Mesenchymal stem cell (in vitro differentiated cells and primary cell): ENCODE measurements around the gene PYGO2.

ENCODE experiments used
- DNase-seq: peaks from one replicate; pipeline ENCODE4 v3.0.0-alpha.2; 2013
- H2AFZ ChIP-seq: one replicate; pipeline ENCODE4 v1.6.1; 2013; ENCODE audit warnings: low read depth, mild to moderate bottlenecking, control low read depth, inconsistent platforms, low read length, moderate library complexity
- H2AK5ac ChIP-seq: 2 replicates; pipeline ENCODE4 v1.6.1; 2013; ENCODE audit warnings: low read length, moderate library complexity, mild to moderate bottlenecking, inconsistent platforms; ENCODE audit not compliant: severe bottlenecking
- H2BK120ac ChIP-seq: one replicate; pipeline ENCODE4 v1.6.1; 2013; ENCODE audit warnings: low read depth, mild to moderate bottlenecking, inconsistent platforms, low read length, moderate library complexity
- H2BK12ac ChIP-seq, 2 experiments: one replicate each; pipeline ENCODE4 v1.6.1; 2013; ENCODE audit warnings: inconsistent platforms in 2 of 2, low read length in 2 of 2, mild to moderate bottlenecking in 2 of 2, moderate library complexity in 2 of 2, control low read depth in 1 of 2
- H2BK15ac ChIP-seq: one replicate; pipeline ENCODE4 v1.6.1; 2013; ENCODE audit warnings: mild to moderate bottlenecking, low read depth, inconsistent platforms; ENCODE audit not compliant: poor library complexity, severe bottlenecking
- H2BK5ac ChIP-seq: 2 replicates; pipeline ENCODE4 v1.6.1; 2013; ENCODE audit warnings: low read depth, mild to moderate bottlenecking, low read length, control low read depth, inconsistent platforms; ENCODE audit not compliant: poor library complexity, severe bottlenecking
- H3K14ac ChIP-seq, 2 experiments: one replicate each; pipeline ENCODE4 v1.6.1; 2013; ENCODE audit warnings: inconsistent platforms in 2 of 2, low read length in 2 of 2, control low read depth in 1 of 2, mild to moderate bottlenecking in 1 of 2, moderate library complexity in 1 of 2
- H3K18ac ChIP-seq, 2 experiments: one replicate each; pipeline ENCODE4 v1.6.1; 2013; ENCODE audit warnings: inconsistent platforms in 2 of 2, low read length in 2 of 2, control low read depth in 1 of 2, low read depth in 1 of 2, mild to moderate bottlenecking in 1 of 2
- H3K23ac ChIP-seq, 2 experiments: one replicate each; pipeline ENCODE4 v1.6.1; 2013; ENCODE audit warnings: inconsistent platforms in 2 of 2, low read length in 2 of 2, mild to moderate bottlenecking in 2 of 2, moderate library complexity in 2 of 2, control low read depth in 1 of 2
- H3K27ac ChIP-seq: 2 replicates; pipeline ENCODE4 v1.5.1; 2013; ENCODE audit warnings: mild to moderate bottlenecking, moderate library complexity, low read length, control low read depth, inconsistent platforms; ENCODE audit not compliant: poor library complexity, severe bottlenecking
- H3K27me3 ChIP-seq, 2 experiments: 2 replicates each; pipeline versions ENCODE4 v1.6.1 to v1.7.0; 2013; ENCODE audit warnings: low read length in 2 of 2, mild to moderate bottlenecking in 2 of 2, moderate library complexity in 2 of 2, control low read depth in 1 of 2, inconsistent platforms in 1 of 2; ENCODE audit not compliant: control insufficient read depth in 1 of 2, insufficient read depth in 1 of 2
- H3K36me3 ChIP-seq, 2 experiments: 2 replicates each; pipeline versions ENCODE4 v1.6.1 to v1.7.0; 2013; ENCODE audit warnings: low read length in 2 of 2, control low read depth in 1 of 2, inconsistent platforms in 1 of 2, low read depth in 1 of 2, mild to moderate bottlenecking in 1 of 2; ENCODE audit not compliant: insufficient read depth in 2 of 2, control insufficient read depth in 1 of 2
- H3K4ac ChIP-seq, 2 experiments: one replicate each; pipeline ENCODE4 v1.6.1; 2013; ENCODE audit warnings: inconsistent platforms in 2 of 2, low read length in 2 of 2, mild to moderate bottlenecking in 2 of 2, moderate library complexity in 2 of 2, control low read depth in 1 of 2, low read depth in 1 of 2
- H3K4me1 ChIP-seq: 2 replicates; pipeline ENCODE4 v1.6.1; 2013; ENCODE audit warnings: low read depth, low read length, control low read depth; ENCODE audit not compliant: control insufficient read depth, insufficient read depth
- H3K4me2 ChIP-seq: 2 replicates; pipeline ENCODE4 v1.6.1; 2013; ENCODE audit warnings: low read length, mild to moderate bottlenecking, inconsistent platforms; ENCODE audit not compliant: poor library complexity, severe bottlenecking
- H3K4me3 ChIP-seq, 2 experiments: 2 replicates each; pipeline versions ENCODE4 v1.5.1 to v1.7.0; 2013; ENCODE audit warnings: low read length in 2 of 2, mild to moderate bottlenecking in 2 of 2, control low read depth in 1 of 2, low read depth in 1 of 2; ENCODE audit not compliant: insufficient read depth in 1 of 2
- H3K79me1 ChIP-seq: replicated peaks from 2 replicates; pipeline ENCODE4 v1.6.1; 2013; ENCODE audit warnings: mild to moderate bottlenecking, control low read depth, low read length, inconsistent platforms; ENCODE audit not compliant: poor library complexity, severe bottlenecking
- H3K9ac ChIP-seq: 2 replicates; pipeline ENCODE4 v1.7.0; 2013; ENCODE audit warnings: mild to moderate bottlenecking, low read length, moderate library complexity
- H3K9me3 ChIP-seq: 2 replicates; pipeline ENCODE4 v1.7.0; 2013; ENCODE audit warnings: mild to moderate bottlenecking, low read length; ENCODE audit not compliant: control insufficient read depth
- H4K8ac ChIP-seq: one replicate; pipeline ENCODE4 v1.6.1; 2013; ENCODE audit warnings: inconsistent platforms, mild to moderate bottlenecking, low read length, moderate library complexity
- H4K91ac ChIP-seq: one replicate; pipeline ENCODE4 v1.6.1; 2013; ENCODE audit warnings: mild to moderate bottlenecking, low read length, inconsistent platforms
- WGBS: methylation state at CpG from one replicate; pipeline ENCODE4 v1.1.7; 2013; ENCODE audit warnings: mixed read lengths; 5-methylcytosine and 5-hydroxymethylcytosine counted together

PYGO2 gene

GRCh38 chr1:154941333-154942013 lies 20.1 kb downstream of the PYGO2 start:
- no peak overlapping the region for H2BK12ac ChIP-seq
- H3K9ac ChIP-seq, result peak overlapping the region; percentile 35
- H2AFZ ChIP-seq, result no peak overlapping the region
- H3K36me3 ChIP-seq, result peaks cover 12 to 33% of the 10 kb centered on the region in 2 experiments
- no peak overlapping the region for H2BK120ac ChIP-seq
- H3K27ac ChIP-seq, result no peak overlapping the region
- peak overlapping the region in 1 of 2 experiments; percentile 57 for H3K14ac ChIP-seq
- no peak overlapping the region for H4K91ac ChIP-seq
- no peak overlapping the region for H2BK15ac ChIP-seq
- H3K23ac ChIP-seq, result no peak overlapping the region
- no peak overlapping the region for H2AK5ac ChIP-seq
- DNase-seq, result peak; percentile 53
- 63% methylated on average over 3 of the region's 5 CpGs for whole genome bisulfite sequencing
- no peak overlapping the region for H3K4me2 ChIP-seq
- H3K18ac ChIP-seq, result no peak overlapping the region
- no peak overlapping the region for H3K4ac ChIP-seq
- H3K4me1 ChIP-seq, result peaks cover 18% of the 10 kb centered on the region
- no peak overlapping the region for H3K4me3 ChIP-seq
- no peak overlapping the region for H4K8ac ChIP-seq
- no peaks in the 10 kb centered on the region for H3K9me3 ChIP-seq
- no peaks in the 10 kb centered on the region for H3K79me1 ChIP-seq
- H3K27me3 ChIP-seq, result no peaks in the 10 kb centered on the region
- H2BK5ac ChIP-seq, result no peak overlapping the region

GRCh38 chr1:154940651-154941194 lies 20.9 kb downstream of the PYGO2 start:
- H2AK5ac ChIP-seq, result no peak overlapping the region
- no peak overlapping the region for H4K8ac ChIP-seq
- peaks cover 6% of the 10 kb centered on the region for H3K79me1 ChIP-seq
- no peak for DNase-seq
- no peak overlapping the region for H3K18ac ChIP-seq
- H3K36me3 ChIP-seq, result peaks cover 12 to 25% of the 10 kb centered on the region in 2 experiments
- H3K9ac ChIP-seq, result peak overlapping the region; percentile 18
- H3K27me3 ChIP-seq, result no peaks in the 10 kb centered on the region
- peaks cover 24% of the 10 kb centered on the region for H3K4me1 ChIP-seq
- no peak overlapping the region for H3K23ac ChIP-seq
- no peak overlapping the region for H2BK12ac ChIP-seq
- H3K27ac ChIP-seq, result no peak overlapping the region
- H4K91ac ChIP-seq, result no peak overlapping the region
- H3K9me3 ChIP-seq, result no peaks in the 10 kb centered on the region
- no peak overlapping the region for H3K4ac ChIP-seq
- 76% methylated on average over 8 of the region's 8 CpGs for WGBS
- no peak overlapping the region for H3K4me2 ChIP-seq
- no peak overlapping the region for H2BK15ac ChIP-seq
- H2AFZ ChIP-seq, result no peak overlapping the region
- H2BK5ac ChIP-seq, result no peak overlapping the region
- H2BK120ac ChIP-seq, result no peak overlapping the region
- peak overlapping the region in 1 of 2 experiments; percentile 14 for H3K4me3 ChIP-seq
- no peak overlapping the region for H3K14ac ChIP-seq

DNA sequence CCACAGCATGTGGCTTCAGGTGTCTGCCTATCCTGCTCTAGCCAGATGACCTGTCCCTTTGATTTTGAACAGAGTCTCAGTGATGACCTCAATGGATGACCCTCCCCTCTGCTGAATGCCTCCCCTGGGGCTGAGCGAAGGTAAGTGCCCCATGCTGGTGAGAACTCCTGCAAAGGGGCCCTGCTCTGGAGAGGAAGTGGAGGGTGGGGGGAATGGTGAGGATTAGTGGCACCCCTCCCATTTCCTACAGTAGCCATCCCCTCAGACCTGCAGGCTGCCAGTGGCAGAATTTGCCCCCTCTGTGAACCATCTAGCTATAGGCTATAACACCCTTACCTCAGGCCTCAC lies 21.4 kb downstream of the PYGO2 start:
- Histone ChIP-seq H3K4me1 (peaks cover 25% of the 10 kb centered on the region), H3K4me2 (no peak overlapping the region), H2AFZ (no peak overlapping the region), H3K4ac (no peak overlapping the region), H2BK15ac (no peak overlapping the region), H3K27ac (no peak overlapping the region), H4K91ac (peak overlapping the region; percentile 7), H3K4me3 (peak overlapping the region in 1 of 2 experiments; percentile 14), H3K23ac (no peak overlapping the region), H3K36me3 (peaks cover 7 to 20% of the 10 kb centered on the region in 2 experiments), H3K9me3 (no peaks in the 10 kb centered on the region), H2BK120ac (no peak overlapping the region), H3K27me3 (no peaks in the 10 kb centered on the region), H2BK12ac (no peak overlapping the region), H3K9ac (peak overlapping the region; percentile 18), H3K18ac (no peak overlapping the region), H2BK5ac (no peak overlapping the region), H4K8ac (no peak overlapping the region), H3K14ac (no peak overlapping the region), H3K79me1 (peaks cover 11% of the 10 kb centered on the region), H2AK5ac (no peak overlapping the region)
- DNase-seq, result no peak
- WGBS, result 50% methylated on average over 1 of the region's 1 CpG

- no peak overlapping the region for H3K14ac ChIP-seq
- H4K8ac ChIP-seq, result no peak overlapping the region
- H3K23ac ChIP-seq, result no peak overlapping the region
- no peak overlapping the region for H2AFZ ChIP-seq
- H3K27ac ChIP-seq, result no peak overlapping the region
- H3K27me3 ChIP-seq, result no peaks in the 10 kb centered on the region
- H3K4me2 ChIP-seq, result no peak overlapping the region
- no peak overlapping the region for H3K18ac ChIP-seq
- no peak overlapping the region for H3K4me3 ChIP-seq
- H3K4ac ChIP-seq, result no peak overlapping the region
- peaks cover 25% of the 10 kb centered on the region for H3K4me1 ChIP-seq
- DNase-seq, result no peak
- 98% methylated on average over 7 of the region's 7 CpGs for WGBS
- no peaks in the 10 kb centered on the region for H3K9me3 ChIP-seq
- H2BK12ac ChIP-seq, result peak overlapping the region in 1 of 2 experiments; percentile 59
- peak overlapping the region; percentile 100 for H3K9ac ChIP-seq
- H3K79me1 ChIP-seq, result peaks cover 17% of the 10 kb centered on the region
- no peak overlapping the region for H2BK15ac ChIP-seq
- H3K36me3 ChIP-seq, result peaks cover 0 to 8% of the 10 kb centered on the region in 2 experiments
- H2BK120ac ChIP-seq, result no peak overlapping the region
- H4K91ac ChIP-seq, result no peak overlapping the region
- H2BK5ac ChIP-seq, result no peak overlapping the region
- no peak overlapping the region for H2AK5ac ChIP-seq
Measured at GRCh38 chr1:154938604-154939399, 22.8 kb downstream of the PYGO2 start.
